Measurements from ENCODE around the gene GINM1.

Gene GINM1

DNA sequence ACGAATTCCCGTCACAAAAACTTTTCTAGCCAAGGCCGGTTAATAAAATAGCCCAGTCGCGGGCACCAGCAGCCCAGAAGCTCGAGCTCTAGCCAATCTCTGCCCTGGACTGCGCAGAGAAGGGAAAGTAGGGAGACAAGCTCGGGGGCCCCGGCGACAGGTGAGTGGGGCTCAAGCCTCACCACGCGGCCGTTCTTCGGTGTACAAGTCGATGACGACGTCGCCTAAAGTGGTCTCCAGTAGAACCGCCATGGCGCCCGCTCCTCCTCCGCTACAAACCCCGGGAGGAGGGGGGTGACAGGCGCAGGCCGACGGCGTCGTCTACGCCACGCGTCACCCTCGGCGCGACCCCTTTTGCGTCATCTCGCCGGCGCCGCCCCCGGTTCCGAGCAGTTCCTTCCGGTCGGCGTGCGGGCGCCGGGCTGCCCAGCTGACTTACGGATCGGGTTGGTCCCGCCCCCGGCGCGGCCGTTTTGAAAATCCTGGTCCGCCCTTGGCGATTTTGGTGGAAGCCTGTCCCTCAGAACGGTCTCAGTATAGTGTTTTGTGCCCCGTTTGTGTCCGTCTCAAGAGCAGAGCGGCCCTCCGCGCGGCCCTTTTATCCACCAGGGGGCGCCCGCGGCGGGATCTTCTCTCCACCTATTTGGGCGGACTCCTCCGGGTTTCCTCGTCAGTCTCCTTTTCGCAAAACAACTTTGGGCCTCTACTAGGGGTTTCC lies 20.3 kb upstream of the GINM1 start, which contains the start of gene PPIL4:
TSS of gene PPIL4 (minus strand) at position 290 of the 718 bp plus-strand sequence. CDS start at position 252, 38 bp downstream.
- H3K4me3 ChIP-seq (ENCODE audit: control insufficient read depth, low read depth, low read length), result peak within 1 kb of the TSS; percentile 90
- DNase-seq (ENCODE audit: low read depth), result peak; percentile 92

DNA sequence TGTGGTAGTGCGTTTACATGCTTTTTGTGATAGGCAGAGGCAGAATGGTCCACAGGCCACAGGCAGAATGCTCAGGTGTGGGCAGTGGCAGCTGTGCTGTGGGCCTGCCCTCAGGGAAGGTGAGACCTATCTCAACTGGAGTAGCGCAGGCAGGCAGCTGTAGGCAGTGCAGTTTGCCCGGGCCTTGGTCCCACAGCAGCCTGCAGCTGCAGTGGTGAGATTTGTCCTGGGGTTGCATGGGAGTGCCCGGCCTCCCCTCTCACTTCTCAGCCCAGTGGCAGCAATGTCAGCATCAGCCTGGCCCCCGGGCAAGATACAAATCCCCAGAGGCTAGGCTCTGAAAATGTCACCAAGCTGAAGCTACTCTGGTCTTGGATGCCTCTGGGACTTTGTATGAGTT lies 14.3 kb upstream of the GINM1 start:
- no peak overlapping the region for H3K4me3 ChIP-seq (ENCODE audit: control insufficient read depth, low read depth, low read length)
- no peak for DNase-seq (ENCODE audit: low read depth)
- TF ChIP-seq, protein P1, sequence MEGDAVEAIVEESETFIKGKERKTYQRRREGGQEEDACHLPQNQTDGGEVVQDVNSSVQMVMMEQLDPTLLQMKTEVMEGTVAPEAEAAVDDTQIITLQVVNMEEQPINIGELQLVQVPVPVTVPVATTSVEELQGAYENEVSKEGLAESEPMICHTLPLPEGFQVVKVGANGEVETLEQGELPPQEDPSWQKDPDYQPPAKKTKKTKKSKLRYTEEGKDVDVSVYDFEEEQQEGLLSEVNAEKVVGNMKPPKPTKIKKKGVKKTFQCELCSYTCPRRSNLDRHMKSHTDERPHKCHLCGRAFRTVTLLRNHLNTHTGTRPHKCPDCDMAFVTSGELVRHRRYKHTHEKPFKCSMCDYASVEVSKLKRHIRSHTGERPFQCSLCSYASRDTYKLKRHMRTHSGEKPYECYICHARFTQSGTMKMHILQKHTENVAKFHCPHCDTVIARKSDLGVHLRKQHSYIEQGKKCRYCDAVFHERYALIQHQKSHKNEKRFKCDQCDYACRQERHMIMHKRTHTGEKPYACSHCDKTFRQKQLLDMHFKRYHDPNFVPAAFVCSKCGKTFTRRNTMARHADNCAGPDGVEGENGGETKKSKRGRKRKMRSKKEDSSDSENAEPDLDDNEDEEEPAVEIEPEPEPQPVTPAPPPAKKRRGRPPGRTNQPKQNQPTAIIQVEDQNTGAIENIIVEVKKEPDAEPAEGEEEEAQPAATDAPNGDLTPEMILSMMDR (conservative IDR thresholded peaks at IDR 0.05; ENCODE audit: control insufficient read depth, insufficient read depth, low read depth, low read length), result no peak

More for the DNA sequence above, 20.3 kb upstream of the GINM1 start, which contains the start of gene PPIL4:
- TF ChIP-seq, protein P1 (conservative IDR thresholded peaks at IDR 0.05; ENCODE audit: control insufficient read depth, insufficient read depth, low read depth, low read length), result peak; percentile 69

DNA sequence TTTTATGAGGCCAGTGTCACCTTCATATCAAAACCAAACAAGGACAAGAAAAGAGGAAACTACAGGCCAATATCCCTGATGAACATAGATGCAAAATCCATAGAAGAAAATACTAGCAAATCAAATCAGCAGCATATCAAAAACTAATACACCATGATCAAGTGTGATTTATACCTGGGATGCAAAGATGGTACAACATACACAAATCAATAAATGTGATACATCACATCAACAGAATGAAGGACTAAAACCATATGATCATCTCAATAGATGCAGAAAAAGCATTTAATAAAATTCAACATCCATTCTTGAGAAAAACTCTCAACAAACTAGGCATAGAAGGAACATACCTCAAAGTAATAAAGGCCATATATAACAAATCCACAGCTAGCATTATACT lies 8.1 kb upstream of the GINM1 start:
- TF ChIP-seq, protein P1 (conservative IDR thresholded peaks at IDR 0.05; ENCODE audit: control insufficient read depth, insufficient read depth, low read depth, low read length), result no peak
- H3K4me3 ChIP-seq (ENCODE audit: control insufficient read depth, low read depth, low read length), result no peak overlapping the region
- no peak for DNase-seq (ENCODE audit: low read depth)

DNA sequence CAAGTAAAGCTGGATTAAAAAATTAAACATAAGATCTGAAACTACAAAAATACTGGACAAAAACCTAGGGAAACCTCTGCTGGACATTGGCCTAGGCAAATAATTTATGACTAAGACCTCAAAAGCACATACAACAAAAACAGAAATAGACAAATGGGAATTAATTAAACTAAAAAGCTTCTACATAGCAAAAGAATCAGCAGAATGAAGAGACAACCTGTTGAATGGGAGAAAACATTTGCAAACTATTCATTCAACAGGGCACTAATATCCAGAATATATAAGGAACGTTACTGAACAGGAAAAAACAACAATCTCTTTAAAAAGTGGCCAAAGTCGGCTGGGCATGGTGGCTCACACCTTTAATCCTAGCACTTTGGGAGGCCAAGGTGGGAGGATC lies 6.8 kb upstream of the GINM1 start:
- no peak overlapping the region for H3K4me3 ChIP-seq (ENCODE audit: control insufficient read depth, low read depth, low read length)
- TF ChIP-seq, protein P1 (conservative IDR thresholded peaks at IDR 0.05; ENCODE audit: control insufficient read depth, insufficient read depth, low read depth, low read length), result no peak
- no peak for DNase-seq (ENCODE audit: low read depth)

DNA sequence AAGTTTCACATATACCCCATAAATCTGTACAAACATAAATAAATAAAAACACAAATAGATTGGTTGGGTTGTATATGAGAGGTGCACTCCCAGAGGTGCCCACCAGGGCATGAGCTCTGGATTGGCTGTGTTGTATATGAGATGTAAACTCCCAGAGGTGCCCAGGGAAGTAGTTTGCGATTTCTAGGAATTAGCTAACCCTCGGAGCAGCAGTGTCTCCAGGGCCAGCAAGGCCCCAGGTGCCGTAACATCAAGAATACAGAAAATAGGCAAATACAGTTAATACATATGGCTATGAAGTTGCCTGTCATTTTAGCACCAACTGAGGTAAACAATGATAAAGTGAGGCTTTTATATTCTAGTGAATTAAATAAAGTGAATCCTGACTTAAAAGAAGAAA lies 5.4 kb upstream of the GINM1 start:
- no peak for DNase-seq (ENCODE audit: low read depth)
- no peak overlapping the region for H3K4me3 ChIP-seq (ENCODE audit: control insufficient read depth, low read depth, low read length)
- TF ChIP-seq, protein P1 (conservative IDR thresholded peaks at IDR 0.05; ENCODE audit: control insufficient read depth, insufficient read depth, low read depth, low read length), result peak; percentile 57

DNA sequence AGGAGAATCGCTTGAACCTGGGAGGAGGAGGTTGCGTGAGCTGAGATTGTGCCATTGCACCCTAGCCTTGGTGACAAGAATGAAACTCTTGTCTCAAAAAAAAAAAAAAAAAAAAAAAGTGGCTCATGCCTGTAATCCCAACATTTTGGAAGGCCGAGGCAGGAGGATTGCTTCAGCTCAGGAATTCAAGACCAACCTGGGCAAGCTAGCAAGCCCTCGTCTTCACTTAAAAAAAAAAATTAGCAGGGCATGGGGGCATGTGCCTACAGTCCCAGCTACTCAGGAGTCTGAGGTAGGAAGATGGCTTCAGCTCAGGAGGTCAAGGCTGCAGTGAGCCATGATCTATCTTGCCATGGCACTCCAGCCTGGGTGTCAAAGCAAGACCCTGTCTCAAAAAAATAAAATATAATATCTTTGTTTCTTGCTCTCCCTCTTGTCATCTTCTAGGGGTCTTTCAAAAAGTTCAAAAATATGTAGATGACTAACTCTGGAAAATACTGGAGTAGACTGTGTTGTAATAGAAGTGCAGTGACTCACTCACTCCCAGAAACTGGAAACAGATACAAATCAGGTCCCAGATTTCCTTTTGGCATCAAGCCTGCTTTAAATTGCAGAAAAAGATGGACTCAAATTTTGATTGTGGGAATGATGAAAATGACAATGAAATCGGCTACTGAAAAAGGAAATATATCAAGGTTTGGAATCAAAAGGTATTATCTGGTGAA lies 2.8 kb upstream of the GINM1 start:
- TF ChIP-seq, protein P1 (conservative IDR thresholded peaks at IDR 0.05; ENCODE audit: control insufficient read depth, insufficient read depth, low read depth, low read length), result no peak
- H3K4me3 ChIP-seq (ENCODE audit: control insufficient read depth, low read depth, low read length), result no peak overlapping the region
- peak; percentile 90 for DNase-seq (ENCODE audit: low read depth)

Measured in fibroblast of mammary gland (primary cell).